ENCODE data around the gene MAP6D1.

MAP6D1 gene

GRCh38 chr3:183844606-183845005 lies 19.2 kb upstream of the MAP6D1 start:
- no CpG with 5 or more reads among the region's 2 CpGs for WGBS (ENCODE audit: insufficient coverage, insufficient read length)
- no peaks in the 10 kb centered on the region for H3K9me3 ChIP-seq (ENCODE audit: control insufficient read depth, insufficient read depth, low read length)
- DNase-seq (ENCODE audit: low read depth, low spot score), result no peak
- H3K4me3 ChIP-seq (ENCODE audit: low read length), result no peak overlapping the region
- peaks cover 5% of the 10 kb centered on the region; the same call in 1 of the 2 replicates for H3K36me3 ChIP-seq (ENCODE audit: control insufficient read depth, insufficient read depth, low read length)
- no peaks in the 10 kb centered on the region for H3K4me1 ChIP-seq (ENCODE audit: control insufficient read depth, insufficient read depth, low read length)
- H3K27ac ChIP-seq (ENCODE audit: low read length), result no peak overlapping the region
- no peaks in the 10 kb centered on the region for H3K27me3 ChIP-seq (ENCODE audit: control insufficient read depth, insufficient read depth, low read length)

DNA sequence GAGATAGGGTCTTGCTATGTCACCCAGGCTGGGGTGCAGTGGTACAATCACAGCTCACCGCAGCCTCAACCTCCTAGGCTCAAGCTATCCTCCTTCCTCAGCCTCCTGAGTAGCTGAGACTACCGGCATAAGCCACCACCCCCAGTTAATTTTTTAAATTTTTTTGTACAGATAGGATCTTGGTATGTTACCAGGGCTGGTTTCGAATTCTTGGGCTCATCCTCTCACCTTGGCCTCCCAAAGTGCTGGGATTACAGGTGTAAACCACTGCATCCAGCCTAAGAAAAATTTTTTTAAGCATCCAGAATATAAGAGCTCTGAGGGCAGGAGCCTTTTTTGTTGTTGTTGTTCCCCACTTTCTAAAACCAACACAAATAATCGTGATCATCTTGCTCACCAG lies 14.4 kb upstream of the MAP6D1 start:
- Histone ChIP-seq H3K27ac (ENCODE audit: low read length) (no peak overlapping the region), H3K27me3 (ENCODE audit: control insufficient read depth, insufficient read depth, low read length) (no peaks in the 10 kb centered on the region), H3K36me3 (ENCODE audit: control insufficient read depth, insufficient read depth, low read length) (peaks cover 5% of the 10 kb centered on the region; the same call in 1 of the 2 replicates), H3K9me3 (ENCODE audit: control insufficient read depth, insufficient read depth, low read length) (no peaks in the 10 kb centered on the region), H3K4me1 (ENCODE audit: control insufficient read depth, insufficient read depth, low read length) (no peaks in the 10 kb centered on the region), H3K4me3 (ENCODE audit: low read length) (no peak overlapping the region)
- no CpG with 5 or more reads among the region's 4 CpGs for WGBS (ENCODE audit: insufficient coverage, insufficient read length)
- no peak for DNase-seq (ENCODE audit: low read depth, low spot score)

GRCh38 chr3:183837894-183838293 lies 12.5 kb upstream of the MAP6D1 start:
- H3K36me3 ChIP-seq (ENCODE audit: control insufficient read depth, insufficient read depth, low read length), result peaks cover 4% of the 10 kb centered on the region; the same call in 1 of the 2 replicates
- no peak overlapping the region for H3K4me3 ChIP-seq (ENCODE audit: low read length)

GRCh38 chr3:183837390-183837789 lies 12.0 kb upstream of the MAP6D1 start:
- H3K36me3 ChIP-seq (ENCODE audit: control insufficient read depth, insufficient read depth, low read length), result peaks cover 9% of the 10 kb centered on the region; the same call in 1 of the 2 replicates
- no peaks in the 10 kb centered on the region for H3K4me1 ChIP-seq (ENCODE audit: control insufficient read depth, insufficient read depth, low read length)
- no peaks in the 10 kb centered on the region for H3K9me3 ChIP-seq (ENCODE audit: control insufficient read depth, insufficient read depth, low read length)
- no peak overlapping the region for H3K4me3 ChIP-seq (ENCODE audit: low read length)
- no peaks in the 10 kb centered on the region for H3K27me3 ChIP-seq (ENCODE audit: control insufficient read depth, insufficient read depth, low read length)
- no CpG with 5 or more reads among the region's 9 CpGs for WGBS (ENCODE audit: insufficient coverage, insufficient read length)
- H3K27ac ChIP-seq (ENCODE audit: low read length), result no peak overlapping the region
- DNase-seq (ENCODE audit: low read depth, low spot score), result no peak

More at GRCh38 chr3:183837894-183838293, 12.5 kb upstream of the MAP6D1 start:
- H3K4me1 ChIP-seq (ENCODE audit: control insufficient read depth, insufficient read depth, low read length), result no peaks in the 10 kb centered on the region
- no peak overlapping the region for H3K27ac ChIP-seq (ENCODE audit: low read length)
- DNase-seq (ENCODE audit: low read depth, low spot score), result no peak
- no peaks in the 10 kb centered on the region for H3K9me3 ChIP-seq (ENCODE audit: control insufficient read depth, insufficient read depth, low read length)
- H3K27me3 ChIP-seq (ENCODE audit: control insufficient read depth, insufficient read depth, low read length), result no peaks in the 10 kb centered on the region
- WGBS (ENCODE audit: insufficient coverage, insufficient read length), result no CpG with 5 or more reads among the region's 3 CpGs

- Histone ChIP-seq H3K4me3 (ENCODE audit: low read length) (no peak overlapping the region), H3K27me3 (ENCODE audit: control insufficient read depth, insufficient read depth, low read length) (no peaks in the 10 kb centered on the region), H3K4me1 (ENCODE audit: control insufficient read depth, insufficient read depth, low read length) (no peaks in the 10 kb centered on the region), H3K9me3 (ENCODE audit: control insufficient read depth, insufficient read depth, low read length) (no peaks in the 10 kb centered on the region), H3K36me3 (ENCODE audit: control insufficient read depth, insufficient read depth, low read length) (peaks cover 6% of the 10 kb centered on the region; the same call in 1 of the 2 replicates), H3K27ac (ENCODE audit: low read length) (no peak overlapping the region)
- no CpG with 5 or more reads among the region's 6 CpGs for WGBS (ENCODE audit: insufficient coverage, insufficient read length)
- DNase-seq (ENCODE audit: low read depth, low spot score), result no peak
Observed at GRCh38 chr3:183833516-183833915, 8.1 kb upstream of the MAP6D1 start.

- Histone ChIP-seq H3K27me3 (ENCODE audit: control insufficient read depth, insufficient read depth, low read length) (no peaks in the 10 kb centered on the region), H3K9me3 (ENCODE audit: control insufficient read depth, insufficient read depth, low read length) (no peaks in the 10 kb centered on the region), H3K27ac (ENCODE audit: low read length) (no peak overlapping the region), H3K36me3 (ENCODE audit: control insufficient read depth, insufficient read depth, low read length) (peaks cover 6% of the 10 kb centered on the region; the same call in 1 of the 2 replicates), H3K4me1 (ENCODE audit: control insufficient read depth, insufficient read depth, low read length) (0 out of 2 replicates have a peak, but pooled peaks cover 1% of the 10 kb centered on the region), H3K4me3 (ENCODE audit: low read length) (no peak overlapping the region)
- DNase-seq (ENCODE audit: low read depth, low spot score), result no peak
- no CpG with 5 or more reads among the region's 9 CpGs for WGBS (ENCODE audit: insufficient coverage, insufficient read length)
Observed at GRCh38 chr3:183830187-183830586, 4.8 kb upstream of the MAP6D1 start.

- H3K9me3 ChIP-seq (ENCODE audit: control insufficient read depth, insufficient read depth, low read length), result no peaks in the 10 kb centered on the region
- H3K27me3 ChIP-seq (ENCODE audit: control insufficient read depth, insufficient read depth, low read length), result no peaks in the 10 kb centered on the region
- H3K4me1 ChIP-seq (ENCODE audit: control insufficient read depth, insufficient read depth, low read length), result 0 out of 2 replicates have a peak, but pooled peaks cover 1% of the 10 kb centered on the region
- no CpG with 5 or more reads among the region's 9 CpGs for WGBS (ENCODE audit: insufficient coverage, insufficient read length)
- DNase-seq (ENCODE audit: low read depth, low spot score), result no peak
- H3K27ac ChIP-seq (ENCODE audit: low read length), result no peak overlapping the region
- H3K4me3 ChIP-seq (ENCODE audit: low read length), result no peak overlapping the region
- peaks cover 6% of the 10 kb centered on the region; the same call in 1 of the 2 replicates for H3K36me3 ChIP-seq (ENCODE audit: control insufficient read depth, insufficient read depth, low read length)
Observed at GRCh38 chr3:183829466-183829865, 4.1 kb upstream of the MAP6D1 start.

DNA sequence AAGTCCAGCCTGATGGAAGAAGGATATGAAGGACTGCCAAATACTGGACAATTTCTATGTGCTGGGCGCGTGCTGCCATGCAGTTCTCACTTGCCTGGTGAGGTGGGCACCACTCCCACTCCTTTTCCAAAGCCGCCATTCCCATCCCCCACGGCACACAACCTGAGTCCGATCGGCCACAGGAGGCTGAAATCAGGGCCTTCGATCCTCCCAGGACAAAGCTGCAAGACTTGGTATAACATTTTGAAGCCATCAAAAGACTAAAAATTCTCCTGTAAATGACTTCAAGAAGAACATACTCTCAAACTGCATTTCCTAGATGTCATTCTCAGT lies 3.1 kb upstream of the MAP6D1 start:
- Histone ChIP-seq H3K36me3 (ENCODE audit: control insufficient read depth, insufficient read depth, low read length) (peaks cover 6% of the 10 kb centered on the region; the same call in 1 of the 2 replicates), H3K27ac (ENCODE audit: low read length) (no peak overlapping the region), H3K9me3 (ENCODE audit: control insufficient read depth, insufficient read depth, low read length) (no peaks in the 10 kb centered on the region), H3K4me1 (ENCODE audit: control insufficient read depth, insufficient read depth, low read length) (0 out of 2 replicates have a peak, but pooled peaks cover 1% of the 10 kb centered on the region), H3K27me3 (ENCODE audit: control insufficient read depth, insufficient read depth, low read length) (no peaks in the 10 kb centered on the region), H3K4me3 (ENCODE audit: low read length) (no peak overlapping the region)
- no CpG with 5 or more reads among the region's 7 CpGs for WGBS (ENCODE audit: insufficient coverage, insufficient read length)
- no peak for DNase-seq (ENCODE audit: low read depth, low spot score)

DNA sequence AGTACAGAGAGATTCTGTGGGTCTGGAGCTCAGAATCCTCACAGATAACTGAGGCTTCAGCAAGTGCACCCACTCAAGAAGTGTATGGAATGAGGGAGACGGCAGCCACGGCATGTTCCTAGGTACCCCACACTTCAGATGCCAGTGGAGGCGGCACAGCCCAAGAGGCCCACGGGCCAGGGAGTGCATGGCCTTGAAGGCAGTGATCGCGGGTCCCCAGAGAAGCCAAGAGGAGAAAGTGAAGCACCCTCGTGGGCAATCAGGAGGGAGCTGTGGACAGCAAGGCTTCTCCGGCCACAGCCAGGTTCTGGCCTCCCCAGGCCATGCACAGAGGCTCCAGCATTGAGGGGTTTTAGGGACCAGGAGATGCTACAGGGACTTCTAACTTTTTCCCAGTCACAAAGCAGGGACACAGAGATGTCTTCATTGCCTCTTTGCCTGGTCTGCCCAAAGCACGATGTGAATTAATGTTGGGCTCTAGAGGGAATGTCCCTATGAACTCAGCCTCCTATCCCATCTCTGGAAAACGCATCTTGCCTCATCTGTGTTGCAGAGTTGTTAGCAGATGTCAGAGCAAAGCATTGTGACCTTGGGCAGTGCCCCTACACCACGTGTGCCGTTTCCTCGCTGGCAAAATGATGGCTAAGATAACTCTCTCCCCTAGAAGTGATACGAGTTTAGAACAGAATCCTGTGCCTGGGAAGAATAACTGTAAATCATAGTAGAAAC lies 2.6 kb upstream of the MAP6D1 start:
- Histone ChIP-seq H3K4me3 (ENCODE audit: low read length) (no peak overlapping the region), H3K27ac (ENCODE audit: low read length) (no peak overlapping the region), H3K27me3 (ENCODE audit: control insufficient read depth, insufficient read depth, low read length) (no peaks in the 10 kb centered on the region), H3K36me3 (ENCODE audit: control insufficient read depth, insufficient read depth, low read length) (peaks cover 5% of the 10 kb centered on the region; the same call in 1 of the 2 replicates), H3K9me3 (ENCODE audit: control insufficient read depth, insufficient read depth, low read length) (no peaks in the 10 kb centered on the region), H3K4me1 (ENCODE audit: control insufficient read depth, insufficient read depth, low read length) (0 out of 2 replicates have a peak, but pooled peaks cover 1% of the 10 kb centered on the region)
- no peak for DNase-seq (ENCODE audit: low read depth, low spot score)
- no CpG with 5 or more reads among the region's 14 CpGs for WGBS (ENCODE audit: insufficient coverage, insufficient read length)

DNA sequence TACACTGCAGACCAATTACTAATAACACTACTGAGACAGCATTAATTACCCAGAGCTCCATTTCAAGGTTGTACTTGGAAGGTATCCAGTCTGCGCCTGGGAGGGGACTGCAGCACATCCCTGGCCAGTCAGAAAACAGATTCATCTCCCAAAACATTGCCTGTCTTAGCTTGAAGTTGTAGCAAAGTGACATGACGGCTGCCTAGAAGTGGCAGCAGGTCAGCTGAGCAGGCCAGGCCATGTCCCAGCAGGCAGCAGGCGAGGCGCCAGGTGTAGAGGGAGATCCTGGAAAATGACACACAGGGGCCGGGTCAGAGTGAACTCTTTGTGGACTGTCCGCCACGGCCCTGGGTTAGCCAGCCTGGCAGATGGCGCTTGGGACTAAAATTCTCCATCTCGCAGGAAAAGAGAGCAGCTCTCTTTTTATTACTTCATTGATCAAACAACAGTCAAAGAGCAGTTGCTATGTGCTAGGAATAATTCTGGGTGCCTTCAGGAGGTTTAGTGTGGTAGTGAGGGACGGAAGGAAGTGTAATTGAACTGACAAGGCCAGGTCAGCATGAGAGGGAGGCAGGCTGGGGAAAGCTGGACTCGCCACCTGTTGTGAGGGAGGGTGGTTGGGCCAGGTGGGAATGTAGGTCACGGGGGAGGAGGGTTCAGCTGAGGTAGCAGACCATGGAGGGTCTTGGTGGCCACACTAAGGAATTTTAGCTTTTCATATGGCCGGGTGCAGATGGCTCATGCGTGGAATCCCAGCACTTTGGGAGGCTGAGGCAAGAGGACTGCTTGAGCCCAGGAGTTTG lies 1.3 kb upstream of the MAP6D1 start:
- Histone ChIP-seq H3K4me1 (ENCODE audit: control insufficient read depth, insufficient read depth, low read length) (0 out of 2 replicates have a peak, but pooled peaks cover 3% of the 10 kb centered on the region), H3K4me3 (ENCODE audit: low read length) (no peak overlapping the region), H3K27me3 (ENCODE audit: control insufficient read depth, insufficient read depth, low read length) (no peaks in the 10 kb centered on the region), H3K9me3 (ENCODE audit: control insufficient read depth, insufficient read depth, low read length) (no peaks in the 10 kb centered on the region), H3K27ac (ENCODE audit: low read length) (no peak overlapping the region), H3K36me3 (ENCODE audit: control insufficient read depth, insufficient read depth, low read length) (no peaks in the 10 kb centered on the region; the same call in 1 of the 2 replicates)
- no peak for DNase-seq (ENCODE audit: low read depth, low spot score)
- no CpG with 5 or more reads among the region's 14 CpGs for WGBS (ENCODE audit: insufficient coverage, insufficient read length)
